HG02884 (cell line): ENCODE measurements around the gene G6PC1.
"Not testable (repeated sequence)": the region's sequence is repeated elsewhere in the genome, so short reads cannot be mapped to it uniquely, and the experiment has no call there.

ENCODE experiments used
- ATAC-seq: cut with Tn5 transposase; IDR thresholded peaks from one replicate; pipeline ENCODE4 v1.9.1; 2021; ENCODE audit warnings: mild to moderate bottlenecking, moderate library complexity; ENCODE audit not compliant: unreplicated experiment

The G6PC1 gene

DNA sequence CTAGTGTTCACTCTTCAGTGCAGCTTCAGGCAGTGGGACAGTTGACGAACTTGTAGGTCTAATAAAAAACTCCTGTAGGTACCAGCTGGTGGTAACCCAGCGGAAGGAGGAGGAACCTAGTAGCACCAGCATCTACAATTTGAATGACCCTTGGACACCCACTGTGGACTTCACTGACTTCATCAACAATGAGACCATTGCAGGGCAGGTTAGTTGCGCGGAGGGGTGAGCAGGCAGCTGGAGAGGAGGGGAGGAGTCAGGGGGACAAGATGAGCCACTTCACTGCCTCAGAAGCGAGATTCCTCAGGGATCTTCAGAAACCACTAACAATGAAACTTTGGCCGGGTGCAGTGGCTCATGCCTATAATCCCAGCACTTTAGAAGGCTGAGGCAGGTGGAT is 27.3 kb upstream of the G6PC1 start:
- no peak for ATAC-seq

DNA sequence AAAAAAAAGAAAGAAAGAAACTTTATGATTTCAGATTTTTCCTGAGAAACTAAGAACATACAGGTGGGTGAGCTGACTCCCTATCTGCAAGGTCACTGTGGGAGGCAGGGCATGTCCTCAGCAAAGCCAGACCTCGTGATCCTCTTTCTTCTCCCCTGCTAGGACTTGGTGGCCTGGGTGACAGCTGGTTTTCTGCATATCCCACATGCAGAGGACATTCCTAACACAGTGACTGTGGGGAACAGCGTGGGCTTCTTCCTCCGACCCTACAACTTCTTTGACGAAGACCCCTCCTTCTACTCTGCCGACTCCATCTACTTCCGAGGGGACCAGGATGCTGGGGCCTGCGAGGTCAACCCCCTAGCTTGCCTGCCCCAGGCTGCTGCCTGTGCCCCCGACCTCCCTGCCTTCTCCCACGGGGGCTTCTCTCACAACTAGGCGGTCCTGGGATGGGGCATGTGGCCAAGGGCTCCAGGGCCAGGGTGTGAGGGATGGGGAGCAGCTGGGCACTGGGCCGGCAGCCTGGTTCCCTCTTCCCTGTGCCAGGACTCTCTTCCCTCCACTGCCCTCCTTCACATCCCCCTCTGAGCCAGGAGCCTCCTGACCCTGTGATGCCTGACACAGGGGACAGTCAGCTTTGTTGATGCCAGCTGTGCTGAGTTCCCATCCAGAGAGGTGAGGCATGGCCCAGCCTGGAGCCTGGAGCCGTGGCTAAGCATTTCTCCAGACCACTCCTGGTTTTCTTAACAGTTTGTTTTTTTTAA is 26.5 kb upstream of the G6PC1 start:
- not testable (repeated sequence) for ATAC-seq

DNA sequence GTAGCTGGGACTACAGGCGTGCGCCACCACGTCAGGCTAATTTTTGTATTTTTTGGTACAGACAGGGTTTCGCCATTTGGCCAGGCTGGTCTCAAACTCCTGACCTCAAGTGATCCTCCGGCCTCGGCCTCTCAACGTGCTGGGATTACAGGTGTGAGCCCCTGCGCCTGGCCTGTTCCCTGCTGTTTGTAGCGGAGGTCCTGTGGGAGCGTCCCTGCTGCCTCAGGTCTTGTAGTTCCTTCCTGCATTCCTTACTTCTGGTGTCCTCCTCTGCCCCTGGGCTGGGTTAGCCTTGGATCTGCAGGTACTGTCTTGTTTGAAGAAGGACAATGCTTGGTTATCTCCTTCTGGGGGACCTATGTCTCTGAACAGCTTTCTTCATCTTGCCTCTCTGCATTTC is 23.6 kb upstream of the G6PC1 start:
- ATAC-seq, result no peak

DNA sequence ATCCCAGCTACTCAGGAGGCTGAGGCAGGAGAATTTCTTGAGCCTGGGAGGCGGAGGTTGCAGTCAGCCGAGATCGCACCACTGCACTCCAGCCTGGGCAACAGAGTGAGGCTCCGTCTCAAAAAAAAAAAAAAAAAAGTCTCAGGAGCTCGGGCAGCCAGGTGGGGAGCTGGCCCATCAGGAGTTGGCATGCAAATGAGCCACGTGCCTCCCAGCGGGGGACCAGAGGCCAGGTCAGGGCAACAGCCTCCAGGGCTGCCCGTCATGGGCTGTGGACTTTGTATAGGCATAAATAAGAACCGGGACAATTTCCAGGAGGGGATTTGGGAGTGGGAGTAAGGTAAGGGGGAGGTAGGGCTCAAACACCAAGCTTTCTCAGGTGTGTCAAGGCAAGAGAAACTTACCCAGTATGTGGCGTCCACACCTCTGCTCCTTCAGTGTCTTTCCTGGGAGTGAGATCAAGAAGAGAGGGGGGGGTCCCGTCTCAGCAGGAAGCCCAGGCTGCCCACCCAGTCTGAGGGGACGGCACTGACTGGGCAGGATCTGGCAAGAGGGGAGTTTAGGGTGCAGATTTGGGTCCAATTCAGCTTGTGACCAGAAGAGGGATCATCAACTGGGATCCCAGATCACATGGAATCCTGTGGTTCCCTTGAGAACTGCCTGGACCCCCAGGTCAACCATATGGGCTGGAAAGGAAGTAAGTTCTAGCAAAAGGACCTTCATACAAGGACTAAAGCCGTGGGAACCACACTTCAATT is 22.3 kb upstream of the G6PC1 start:
- no peak for ATAC-seq

DNA sequence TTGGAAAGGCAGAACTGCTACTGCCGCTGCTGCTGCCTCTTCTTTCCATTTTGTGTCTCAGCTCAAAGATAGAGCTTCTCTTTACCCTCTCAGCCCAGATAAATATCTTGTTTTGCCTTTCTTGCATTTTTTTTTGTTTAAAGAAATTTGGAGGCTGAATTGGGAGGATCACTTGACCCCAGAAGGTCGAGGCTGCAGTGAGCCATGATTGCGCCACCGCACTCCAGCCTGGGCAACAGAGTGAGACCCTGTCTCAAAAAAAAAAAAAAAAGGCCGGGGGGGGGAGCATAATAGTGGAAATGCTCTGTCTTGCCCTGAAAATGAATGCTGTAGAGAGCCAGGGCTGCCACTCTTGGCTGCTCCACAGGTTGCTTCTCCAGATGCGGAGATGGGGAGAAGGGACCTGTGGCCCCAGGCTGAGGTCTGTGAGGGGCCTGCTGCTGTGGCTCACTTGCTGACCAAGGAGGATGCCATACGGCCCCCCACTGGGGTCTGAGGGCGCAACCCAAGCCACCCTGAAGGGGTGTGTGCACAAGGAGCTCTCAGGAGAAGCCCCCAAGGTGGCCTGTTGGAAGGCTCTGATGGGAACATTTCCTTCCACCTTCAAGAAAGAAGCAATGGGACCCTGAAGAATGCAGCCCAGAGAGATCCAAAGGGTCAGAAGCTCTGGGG is 21.5 kb upstream of the G6PC1 start:
- no peak for ATAC-seq

DNA sequence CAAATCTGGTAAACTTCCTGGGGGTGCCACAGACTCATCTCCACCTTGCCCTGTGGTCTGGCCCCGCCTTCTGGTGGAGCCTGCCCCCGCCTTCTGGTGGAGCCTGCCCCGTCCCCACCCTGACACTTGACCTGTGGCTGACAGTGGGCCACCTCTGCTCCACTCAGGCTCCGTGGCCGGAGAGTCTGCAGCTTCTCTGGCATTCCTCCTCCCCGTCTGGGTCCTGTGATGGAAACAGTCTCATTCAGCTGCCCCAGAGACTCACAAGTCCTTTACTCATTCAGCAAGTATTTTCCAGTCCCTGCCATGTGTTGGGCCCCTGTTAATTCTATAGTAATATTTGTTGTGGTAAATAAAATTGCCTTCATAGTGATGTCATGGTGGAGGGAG is 21.0 kb upstream of the G6PC1 start:
- ATAC-seq, result no peak

DNA sequence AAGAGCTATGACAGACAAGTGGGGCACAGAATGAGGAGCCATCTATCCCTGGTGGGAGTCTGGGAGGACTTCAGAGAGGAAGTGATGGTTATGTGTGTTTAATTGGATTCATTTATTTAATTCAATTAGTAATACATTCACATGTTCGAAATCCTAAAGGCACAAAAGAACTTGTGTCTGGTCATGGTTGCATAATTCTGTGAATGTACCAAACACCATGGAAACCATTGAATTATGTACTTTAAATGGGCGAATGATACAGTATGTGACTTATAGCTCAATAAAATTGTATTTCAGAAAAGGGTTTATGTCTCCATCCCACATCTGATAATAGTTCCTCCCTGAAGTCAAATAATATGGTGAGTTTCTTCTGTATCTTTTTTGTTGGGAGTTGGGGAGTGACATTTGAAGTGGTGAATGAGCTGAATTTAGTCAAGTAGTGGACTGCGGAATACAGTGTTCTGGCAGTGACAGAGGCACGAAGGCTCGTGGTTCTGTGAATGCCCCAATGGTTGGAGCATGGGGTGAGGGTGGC is 19.8 kb upstream of the G6PC1 start:
- ATAC-seq, result no peak

DNA sequence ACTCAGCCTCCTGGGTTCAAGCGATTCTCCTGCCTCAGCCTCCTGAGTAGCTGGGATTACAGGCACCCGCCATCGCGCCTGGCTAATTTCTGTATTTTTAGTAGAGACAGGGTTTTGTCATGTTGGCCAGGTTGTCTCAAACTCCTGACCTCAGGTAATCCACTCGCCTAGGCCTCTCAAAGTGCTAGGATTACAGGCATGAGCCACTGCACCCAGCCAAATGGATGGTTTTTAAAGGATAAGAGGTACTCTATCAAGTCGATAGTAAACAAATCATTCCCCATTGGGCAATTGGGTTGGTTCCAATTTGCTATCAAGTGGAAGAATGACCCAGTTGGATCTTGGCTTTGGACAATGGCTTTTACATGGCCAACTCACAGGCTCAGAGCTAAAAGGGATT is 18.9 kb upstream of the G6PC1 start:
- not testable (repeated sequence) for ATAC-seq

DNA sequence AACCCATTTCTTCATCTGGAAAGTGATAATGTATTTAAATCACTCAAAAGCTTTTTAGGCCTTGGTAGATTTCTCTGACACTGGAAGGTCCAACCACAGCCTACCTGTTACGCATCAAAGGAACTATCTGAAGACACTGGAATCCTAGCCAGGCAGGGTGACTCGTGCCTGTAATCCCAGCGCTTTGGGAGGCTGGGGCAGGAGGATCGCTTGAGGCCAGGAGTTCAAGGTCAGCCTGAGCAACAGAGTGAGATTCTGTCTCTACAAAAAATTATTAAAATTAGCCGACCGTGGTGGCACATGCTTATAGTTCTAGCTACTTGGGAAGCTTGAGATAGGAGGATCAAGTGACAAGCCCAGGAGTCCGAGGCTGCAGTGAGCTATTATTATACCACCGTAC is 18.4 kb upstream of the G6PC1 start:
- ATAC-seq, result no peak

DNA sequence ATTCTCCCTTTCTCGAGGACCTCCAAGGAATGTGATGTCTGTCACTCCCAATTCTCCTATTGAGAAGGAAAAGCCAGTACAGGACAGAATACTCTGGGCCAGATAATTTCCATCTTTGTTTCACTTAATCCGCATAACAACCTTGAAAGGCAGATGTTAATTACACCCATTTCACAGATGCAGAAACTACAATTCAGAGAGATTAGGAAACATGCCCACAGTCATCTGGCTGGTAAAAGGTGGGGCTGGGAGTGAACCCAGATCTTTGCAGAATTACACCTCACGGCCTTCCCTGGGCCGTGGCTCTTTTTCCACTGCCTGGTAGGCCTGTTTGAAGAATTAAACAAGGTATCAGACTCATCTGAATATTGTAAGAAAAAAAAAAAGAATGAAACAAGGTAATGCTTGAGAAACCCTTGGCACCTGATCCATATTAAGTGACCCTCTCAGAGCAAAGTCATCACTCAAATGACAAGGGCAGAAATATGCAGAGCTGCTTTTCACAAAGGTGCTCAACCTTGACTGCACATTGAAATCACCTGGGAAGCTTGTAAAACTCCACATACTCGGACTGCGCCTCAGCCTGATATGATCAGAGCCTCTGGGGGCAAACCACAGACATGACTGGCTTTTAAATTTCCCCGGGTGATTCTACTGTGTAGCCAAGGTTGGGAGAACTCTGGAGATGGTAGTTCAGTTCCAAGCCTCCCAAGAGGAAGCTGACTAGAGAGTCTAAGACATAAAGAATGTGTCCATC is 16.6 kb upstream of the G6PC1 start:
- no peak for ATAC-seq

DNA sequence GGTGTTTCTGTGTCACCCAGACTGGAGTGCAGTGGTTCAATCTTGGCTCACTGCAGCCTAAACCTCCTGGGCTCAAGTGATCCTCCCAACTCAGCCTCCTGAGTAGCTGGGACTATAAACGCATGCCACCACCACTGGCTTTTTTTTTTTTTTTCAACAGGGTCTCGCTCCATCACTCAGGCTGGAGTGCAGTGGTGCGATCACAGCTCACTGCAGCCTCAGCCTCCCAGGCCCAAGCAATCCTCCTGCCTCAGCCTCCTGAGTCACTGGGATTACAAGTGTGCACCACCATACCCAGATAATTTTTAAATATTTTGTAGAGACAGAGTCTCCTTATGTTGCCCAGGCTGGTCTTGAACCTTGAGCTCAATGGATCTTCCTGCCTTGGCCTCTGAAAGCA is 14.8 kb upstream of the G6PC1 start:
- ATAC-seq, result not testable (repeated sequence)

DNA sequence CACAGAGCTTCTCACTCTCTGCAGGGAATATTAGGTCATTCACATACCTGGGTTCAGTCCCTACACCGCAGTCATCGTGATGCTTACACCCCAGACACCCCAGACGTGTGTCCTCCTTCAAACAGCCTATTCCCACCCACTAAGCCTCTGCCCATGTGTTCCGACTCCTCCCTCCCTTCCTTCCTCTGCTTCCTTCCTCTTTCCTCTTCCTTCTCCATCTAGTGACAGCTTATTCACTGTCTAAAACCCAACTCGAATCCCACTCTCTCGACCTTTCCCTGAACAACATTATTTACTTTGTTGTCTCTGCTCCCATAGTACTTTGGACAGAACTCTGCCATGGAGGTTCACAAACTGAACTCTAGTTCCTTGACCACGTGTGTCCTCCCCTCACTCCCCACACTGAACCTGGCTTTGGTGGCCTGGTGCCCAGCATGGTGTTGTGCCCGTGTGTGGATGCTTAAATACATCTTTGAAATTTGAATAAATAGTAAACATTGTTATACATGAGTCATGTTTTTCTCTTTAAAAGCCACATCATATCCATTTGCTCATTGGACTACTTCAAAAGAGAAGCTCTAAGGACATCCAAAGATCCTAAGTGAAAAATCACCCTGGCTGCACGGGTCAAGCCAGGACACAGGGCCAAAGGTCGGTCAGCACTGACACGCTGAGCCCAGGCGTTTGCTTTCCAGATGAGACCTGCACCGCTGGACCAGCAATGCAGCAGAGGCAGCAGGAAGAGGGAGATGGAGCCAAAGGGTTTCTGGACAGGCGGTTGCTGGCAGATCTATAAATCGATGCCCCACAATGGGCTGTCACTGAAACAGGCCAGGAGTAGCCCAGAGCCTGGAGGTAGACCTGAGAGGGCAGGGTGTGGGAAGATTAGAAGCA is 14.1 kb upstream of the G6PC1 start:
- no peak for ATAC-seq

DNA sequence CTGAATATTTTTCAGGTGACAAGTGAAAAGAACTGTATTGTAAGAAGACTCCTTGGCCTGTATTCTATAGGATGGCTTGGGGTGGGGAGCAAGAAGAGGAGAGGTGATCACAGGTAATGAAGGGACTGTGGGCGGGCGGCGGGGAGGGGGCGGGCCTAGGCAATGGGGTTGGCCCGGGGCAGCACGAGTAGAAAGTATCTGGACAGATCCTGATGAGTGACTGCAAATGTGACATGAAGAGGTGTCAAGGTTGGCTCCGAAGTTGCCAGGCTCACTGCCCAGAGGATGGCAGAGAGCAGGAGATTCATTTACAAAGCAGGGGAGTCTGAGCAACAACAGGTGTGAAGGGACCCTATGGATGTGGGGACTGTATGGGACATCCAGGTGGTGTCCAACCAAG is 10.8 kb upstream of the G6PC1 start:
- no peak for ATAC-seq

DNA sequence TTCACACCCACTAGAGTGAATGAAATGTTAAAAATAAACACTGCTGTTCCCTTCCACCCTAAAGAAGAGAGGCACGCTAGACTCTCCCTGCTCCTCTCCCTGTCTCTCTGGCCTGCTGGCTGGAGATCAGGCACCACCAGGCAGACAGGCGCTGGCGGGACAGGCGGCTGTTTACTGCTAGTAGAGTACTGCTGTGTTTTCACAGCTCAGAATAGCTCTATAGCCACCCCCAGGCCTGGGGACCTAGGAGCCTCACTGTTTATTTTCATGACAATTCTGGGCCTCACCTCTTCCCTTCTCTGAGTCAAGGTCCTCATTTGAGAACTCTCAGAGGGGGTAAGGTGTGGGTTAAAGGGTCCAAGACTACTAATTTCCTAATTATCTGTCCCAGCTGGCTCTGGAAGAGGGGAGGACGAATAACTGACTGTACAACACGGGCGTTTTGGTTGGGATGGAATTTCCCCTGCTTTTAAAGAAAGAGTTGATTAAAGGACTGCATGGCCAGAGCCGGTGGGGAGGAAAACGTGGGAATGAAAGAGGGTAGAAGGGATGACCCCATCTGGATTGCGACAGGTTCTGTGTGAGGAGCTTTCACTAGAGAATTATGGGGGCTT is 9.0 kb upstream of the G6PC1 start:
- ATAC-seq, result no peak

DNA sequence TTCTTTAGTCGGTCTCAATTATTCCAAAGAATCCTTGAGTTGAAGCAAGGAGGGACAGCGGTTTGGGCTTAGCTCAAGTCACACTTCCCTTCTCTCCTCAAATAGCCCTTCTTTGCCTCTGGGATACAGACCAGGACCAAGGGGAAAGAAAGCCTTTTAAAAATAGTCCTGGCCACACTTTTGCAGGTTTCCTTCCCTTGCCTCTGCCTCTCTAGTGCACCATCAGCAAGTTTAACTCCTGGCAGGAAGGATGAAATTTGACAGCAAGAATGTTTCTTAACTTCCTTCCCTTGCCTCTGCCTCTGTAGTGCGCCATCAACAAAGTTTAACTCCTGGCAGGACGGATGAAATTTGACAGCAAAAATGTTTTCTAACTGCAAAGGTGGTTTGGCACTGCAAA is 7.2 kb upstream of the G6PC1 start:
- ATAC-seq, result no peak

DNA sequence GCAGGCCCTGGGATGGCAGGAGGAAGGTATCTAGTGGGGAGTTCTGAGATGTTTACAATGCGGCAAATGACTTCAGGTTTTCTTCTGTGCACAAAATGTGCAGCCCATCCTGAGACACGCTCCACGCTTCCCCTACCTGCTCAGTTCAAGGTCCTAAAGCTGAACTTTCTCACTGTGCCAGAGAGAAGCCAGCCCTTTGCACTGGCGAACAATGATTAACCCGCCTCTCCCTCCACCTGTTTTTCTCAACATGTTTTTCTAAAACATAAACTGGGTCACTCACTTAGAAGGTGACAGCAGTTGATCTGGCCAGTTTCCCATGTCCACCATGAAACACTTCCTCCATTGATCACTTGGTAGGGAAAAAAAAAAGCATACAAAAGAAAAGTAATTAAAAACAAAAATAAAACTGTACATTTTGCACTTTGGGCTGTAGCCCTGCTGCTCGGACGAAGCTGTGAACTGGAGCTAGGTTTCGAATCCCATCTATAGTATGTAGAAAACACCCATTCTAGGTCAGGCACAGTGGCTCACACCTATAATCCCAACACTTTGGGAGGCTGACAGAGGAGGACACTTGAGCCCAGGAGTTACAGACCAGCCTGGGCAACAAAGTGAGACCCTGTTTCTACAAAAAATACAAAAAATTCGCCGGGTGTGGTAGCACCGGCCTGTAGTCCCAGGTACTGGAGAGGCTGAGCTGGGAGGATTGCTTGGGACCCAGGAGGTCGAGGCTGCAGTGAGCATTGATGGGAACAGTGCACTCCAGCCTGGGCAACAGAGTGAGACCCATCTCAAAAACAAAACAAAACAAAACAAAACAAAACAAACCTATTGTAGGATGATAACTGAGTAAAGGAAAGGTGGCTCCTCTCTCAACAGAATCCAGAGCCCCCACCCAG is 6.1 kb upstream of the G6PC1 start:
- ATAC-seq, result no peak

DNA sequence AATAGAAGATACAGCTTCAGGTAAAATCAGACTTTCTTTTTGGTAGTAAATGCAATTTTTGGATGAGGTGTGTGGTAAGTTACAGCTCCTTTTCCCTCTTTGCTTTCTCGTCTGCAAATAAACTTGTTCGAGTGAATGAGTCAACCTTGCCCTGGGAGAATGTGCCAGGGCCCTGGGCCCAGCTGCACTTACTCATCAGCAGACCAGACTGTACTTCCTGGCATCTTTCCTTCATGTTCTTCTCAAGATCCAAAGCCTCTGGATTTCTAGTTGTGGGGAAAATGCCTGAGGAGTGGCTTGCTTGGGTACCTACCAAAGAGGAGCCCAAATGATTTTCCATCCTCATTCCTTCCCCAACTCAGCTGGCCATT is 5.4 kb upstream of the G6PC1 start:
- ATAC-seq, result no peak

DNA sequence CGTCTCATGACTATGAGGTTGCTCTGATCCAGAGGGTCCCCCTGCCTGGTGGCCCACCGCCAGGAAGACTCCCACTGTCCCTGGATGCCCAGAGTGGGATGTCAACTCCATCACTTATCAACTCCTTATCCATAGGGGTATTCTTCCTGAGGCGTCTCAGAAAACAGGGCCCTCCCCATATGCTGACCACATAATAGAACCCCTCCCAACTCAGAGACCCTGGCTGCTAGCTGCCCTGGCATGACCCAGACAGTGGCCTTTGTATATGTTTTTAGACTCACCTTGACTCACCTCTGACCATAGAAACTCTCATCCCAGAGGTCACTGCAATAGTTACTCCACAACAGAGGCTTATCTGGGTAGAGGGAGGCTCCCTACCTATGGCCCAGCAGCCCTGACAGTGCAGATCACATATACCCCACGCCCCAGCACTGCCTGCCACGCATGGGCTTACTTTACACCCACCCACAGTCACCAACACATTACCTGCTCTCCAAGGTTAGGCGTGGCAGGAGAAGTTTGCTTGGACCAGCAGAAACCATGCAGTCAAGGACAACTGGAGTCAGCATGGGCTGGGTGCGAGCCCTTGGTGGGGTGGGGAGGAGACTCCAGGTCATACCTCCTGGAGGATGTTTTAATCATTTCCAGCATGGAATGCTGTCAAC is 2.3 kb upstream of the G6PC1 start:
- no peak for ATAC-seq
